H1 (cell line): ENCODE measurements around the gene PFN4. TPM values are rescaled to one million over a fixed set of nuclear protein-coding genes. Genes with fewer than 3 reads are reported as not detected.

Source experiments
- CTCF ChIA-PET: fragments of 300-600 bp; sonication (Branson Sonifier 250); formaldehyde crosslinking; loops from one replicate; lab custom pipeline; 2021; ENCODE audit not compliant: partially characterized antibody; lab: Charles Lee
- POLR2A ChIA-PET: fragments of 300-600 bp; sonication (Branson Sonifier 250); formaldehyde crosslinking; loops from one replicate; lab custom pipeline; 2021; ENCODE audit warnings: inconsistent platforms; ENCODE audit not compliant: partially characterized antibody; lab: Charles Lee
- DNase-seq, 2 experiments: peaks; one replicate each; pipeline versions ENCODE4 v3.0.0 to v3.0.0-alpha.2; 2010 to 2022; ENCODE audit warnings: low spot score in 2 of 2, low read depth in 1 of 2, mixed read lengths in 1 of 2
- FAIRE-seq: peaks from 2 replicates; lab custom pipeline; 2011; peaks lifted over from hg19 to GRCh38; lab: Jason Lieb, UNC
- H2AFZ ChIP-seq: 2 replicates; pipeline ENCODE4 v1.8.1; 2012; ENCODE audit warnings: low read length, inconsistent platforms
- H2AK5ac ChIP-seq: 2 replicates; pipeline ENCODE4 v1.6.1; 2013; ENCODE audit warnings: low read depth, low read length
- H2BK120ac ChIP-seq: replicated peaks from 2 replicates; pipeline ENCODE3; 2013; ENCODE audit warnings: low read depth, low read length, inconsistent platforms
- H2BK12ac ChIP-seq: 2 replicates; pipeline ENCODE4 v1.6.1; 2013; ENCODE audit warnings: low read depth, low read length
- H2BK15ac ChIP-seq: 2 replicates; pipeline ENCODE4 v1.6.1; 2013; ENCODE audit warnings: low read length
- H2BK20ac ChIP-seq: 2 replicates; pipeline ENCODE4 v1.6.1; 2013; ENCODE audit warnings: low read length
- H2BK5ac ChIP-seq: 2 replicates; pipeline ENCODE4 v1.6.1; 2013; ENCODE audit warnings: low read depth, low read length
- H3K14ac ChIP-seq: 2 replicates; pipeline ENCODE4 v1.6.1; 2013; ENCODE audit warnings: inconsistent platforms; ENCODE audit not compliant: insufficient read length
- H3K18ac ChIP-seq: 2 replicates; pipeline ENCODE4 v1.6.1; 2013; ENCODE audit warnings: low read length; ENCODE audit errors: extremely low read depth
- H3K23ac ChIP-seq: 2 replicates; pipeline ENCODE4 v1.6.1; 2013; ENCODE audit warnings: inconsistent platforms; ENCODE audit not compliant: insufficient read length
- H3K23me2 ChIP-seq: 2 replicates; pipeline ENCODE4 v1.6.1; 2013; ENCODE audit warnings: low read depth, low read length
- H3K27ac ChIP-seq: 2 replicates; pipeline ENCODE4 v1.6.1; 2011; ENCODE audit warnings: low read depth, low read length, inconsistent platforms
- H3K27me3 ChIP-seq, 4 experiments: replicated peaks in 1 of 4; 1 replicate in 1 of 4; 2 replicates in 3 of 4; pipeline versions ENCODE4 v1.6.1 to v1.8.1; 2011 to 2013; ENCODE audit warnings: low read length in 3 of 4, mild to moderate bottlenecking in 3 of 4, inconsistent platforms in 2 of 4, mixed read lengths in 2 of 4, moderate library complexity in 1 of 4; ENCODE audit not compliant: control insufficient read depth in 3 of 4, insufficient read depth in 3 of 4; ENCODE audit errors: extremely low read depth in 1 of 4
- H3K36me3 ChIP-seq, 4 experiments: 2 replicates each; pipeline versions ENCODE4 v1.6.1 to v1.8.1; 2011 to 2013; ENCODE audit warnings: mild to moderate bottlenecking in 4 of 4, low read length in 3 of 4, moderate library complexity in 2 of 4, control low read depth in 1 of 4, inconsistent platforms in 1 of 4; ENCODE audit not compliant: insufficient read depth in 4 of 4, control insufficient read depth in 2 of 4
- H3K4ac ChIP-seq: replicated peaks from 2 replicates; pipeline ENCODE3; 2013; ENCODE audit warnings: low read length, low read depth, mixed read lengths, inconsistent platforms; ENCODE audit not compliant: insufficient read length
- H3K4me1 ChIP-seq, 4 experiments: replicated peaks in 1 of 4; 1 replicate in 1 of 4; 2 replicates in 3 of 4; pipeline versions ENCODE4 v1.6.1 to v1.8.1; 2011 to 2013; ENCODE audit warnings: low read length in 3 of 4, inconsistent platforms in 2 of 4, mixed read lengths in 1 of 4; ENCODE audit not compliant: insufficient read depth in 4 of 4, control insufficient read depth in 3 of 4
- H3K4me2 ChIP-seq, 2 experiments: 2 replicates each; pipeline versions ENCODE4 v1.6.1 to v1.8.1; 2011 to 2013; ENCODE audit warnings: low read depth in 2 of 2, low read length in 2 of 2, control low read depth in 1 of 2, inconsistent platforms in 1 of 2, mild to moderate bottlenecking in 1 of 2; ENCODE audit not compliant: insufficient read depth in 1 of 2
- H3K4me3 ChIP-seq, 4 experiments: fragments of 200-600, 300-600 bp in 1 of 4; sonication (generic), shearing (Covaris generic), sonication (Bioruptor Twin) in 1 of 4; 2 replicates each; pipeline versions ENCODE4 v1.5.1 to v1.8.1; 2011 to 2016; ENCODE audit warnings: low read length in 4 of 4, low read depth in 3 of 4, control low read depth in 2 of 4, inconsistent platforms in 2 of 4, mild to moderate bottlenecking in 2 of 4, mixed read lengths in 1 of 4, moderate library complexity in 1 of 4; ENCODE audit not compliant: insufficient read depth in 2 of 4; ENCODE audit errors: extremely low read depth in 1 of 4
- H3K56ac ChIP-seq: replicated peaks from 2 replicates; pipeline ENCODE3; 2013; ENCODE audit warnings: low read depth, mild to moderate bottlenecking, mixed read lengths, low read length, inconsistent platforms; ENCODE audit not compliant: insufficient read length
- H3K79me1 ChIP-seq: 2 replicates; pipeline ENCODE4 v1.6.1; 2013; ENCODE audit warnings: low read depth, low read length, control low read depth
- H3K79me2 ChIP-seq, 2 experiments: 2 replicates each; pipeline versions ENCODE4 v1.6.1 to v1.8.1; 2012 to 2013; ENCODE audit warnings: low read length in 2 of 2, mild to moderate bottlenecking in 2 of 2, inconsistent platforms in 1 of 2; ENCODE audit not compliant: insufficient read depth in 2 of 2, control insufficient read depth in 1 of 2
- H3K9ac ChIP-seq, 4 experiments: replicated peaks in 1 of 4; 1 replicate in 1 of 4; 2 replicates in 3 of 4; pipeline versions ENCODE4 v1.6.1 to v1.8.1; 2011 to 2013; ENCODE audit warnings: low read depth in 3 of 4, low read length in 3 of 4, control low read depth in 2 of 4, mild to moderate bottlenecking in 2 of 4, moderate library complexity in 2 of 4, inconsistent platforms in 1 of 4; ENCODE audit errors: extremely low read depth in 1 of 4
- H3K9me3 ChIP-seq, 2 experiments: 2 replicates each; pipeline versions ENCODE4 v1.6.1 to v1.8.1; 2012 to 2013; ENCODE audit warnings: mild to moderate bottlenecking in 2 of 2, moderate library complexity in 2 of 2, control low read depth in 1 of 2, inconsistent platforms in 1 of 2, low read depth in 1 of 2, low read length in 1 of 2, mixed read lengths in 1 of 2; ENCODE audit not compliant: insufficient read depth in 2 of 2
- H4K20me1 ChIP-seq, 2 experiments: replicated peaks in 1 of 2; 2 replicates each; pipeline versions ENCODE3 to v1.8.1; 2011 to 2013; ENCODE audit warnings: inconsistent platforms in 2 of 2, low read length in 2 of 2, mild to moderate bottlenecking in 1 of 2; ENCODE audit not compliant: insufficient read depth in 2 of 2, control insufficient read depth in 1 of 2
- H4K5ac ChIP-seq: 2 replicates; pipeline ENCODE4 v1.6.1; 2013; ENCODE audit warnings: low read length, low read depth, mixed read lengths, inconsistent platforms; ENCODE audit not compliant: insufficient read length
- H4K8ac ChIP-seq: 2 replicates; pipeline ENCODE4 v1.8.0; 2013; ENCODE audit warnings: mild to moderate bottlenecking, moderate library complexity, low read length, inconsistent platforms; ENCODE audit not compliant: insufficient read depth; ENCODE audit errors: extremely low read depth
- H4K91ac ChIP-seq: replicated peaks from 2 replicates; pipeline ENCODE3; 2013; ENCODE audit warnings: low read length, mixed read lengths, inconsistent platforms; ENCODE audit not compliant: insufficient read length
- BACH1 ChIP-seq: IDR thresholded peaks from 2 replicates; pipeline ENCODE4 v1.6.1; 2012; ENCODE audit warnings: low read length, improper control_type of control experiment
- BRCA1 ChIP-seq: IDR thresholded peaks from 2 replicates; pipeline ENCODE4 v1.6.1; 2012; ENCODE audit warnings: low read depth, low read length, improper control_type of control experiment
- CHD2 ChIP-seq: IDR thresholded peaks from 2 replicates; pipeline ENCODE4 v1.6.1; 2012; ENCODE audit warnings: low read length, improper control_type of control experiment
- CREB1 ChIP-seq: IDR thresholded peaks from 2 replicates; pipeline ENCODE4 v1.6.1; 2012; ENCODE audit warnings: inconsistent platforms
- EGR1 ChIP-seq: IDR thresholded peaks from 2 replicates; pipeline ENCODE4 v1.6.1; 2011; ENCODE audit warnings: low read depth, low read length, borderline replicate concordance
- EP300 ChIP-seq, 2 experiments: IDR thresholded peaks; 1 replicate in 1 of 2; 2 replicates in 1 of 2; pipeline ENCODE4 v1.6.1; 2011 to 2012; ENCODE audit warnings: low read depth in 2 of 2, low read length in 2 of 2, mild to moderate bottlenecking in 2 of 2, borderline replicate concordance in 1 of 2, inconsistent platforms in 1 of 2, moderate library complexity in 1 of 2
- HDAC2 ChIP-seq, 2 experiments: fragments of 300-600 bp in 1 of 2; sonication (generic) in 1 of 2; IDR thresholded peaks; 2 replicates each; pipeline ENCODE4 v1.6.1; 2011 to 2012; ENCODE audit warnings: low read depth in 2 of 2, low read length in 2 of 2, mild to moderate bottlenecking in 2 of 2, moderate library complexity in 2 of 2, borderline replicate concordance in 1 of 2, inconsistent platforms in 1 of 2
- PHF8 ChIP-seq: fragments of 200-600 bp; sonication (generic); conservative IDR thresholded peaks from 2 replicates; pipeline ENCODE4 v1.7.1; 2012; ENCODE audit warnings: low read depth, mild to moderate bottlenecking, inconsistent platforms, low read length, moderate library complexity
- POU5F1 ChIP-seq: IDR thresholded peaks from 2 replicates; pipeline ENCODE4 v1.6.1; 2011; ENCODE audit warnings: low read depth, mild to moderate bottlenecking, low read length, moderate library complexity
- RAD21 ChIP-seq, 2 experiments: IDR thresholded peaks in 1 of 2; conservative IDR thresholded peaks in 1 of 2; 2 replicates each; pipeline ENCODE4 v1.6.1; 2011; ENCODE audit warnings: low read depth in 2 of 2, low read length in 2 of 2, improper control_type of control experiment in 1 of 2, inconsistent platforms in 1 of 2, mild to moderate bottlenecking in 1 of 2, moderate library complexity in 1 of 2
- SIRT6 ChIP-seq: IDR thresholded peaks from one replicate; pipeline ENCODE4 v1.7.1; 2012; ENCODE audit warnings: low read length, inconsistent platforms
- SIX5 ChIP-seq: IDR thresholded peaks from 2 replicates; pipeline ENCODE4 v1.6.1; 2011; ENCODE audit warnings: mild to moderate bottlenecking, low read depth, low read length
- SUZ12 ChIP-seq: fragments of 200-600 bp; sonication (generic); IDR thresholded peaks from 2 replicates; pipeline ENCODE4 v1.6.1; 2012; ENCODE audit warnings: mild to moderate bottlenecking, inconsistent platforms, low read length, moderate library complexity, mixed read lengths
- TCF12 ChIP-seq: IDR thresholded peaks from 2 replicates; pipeline ENCODE4 v1.6.1; 2011; ENCODE audit warnings: low read depth, mild to moderate bottlenecking, low read length
- WGBS, 2 experiments: shearing (Covaris generic) in 1 of 2; methylation state at CpG; one replicate each; pipeline versions ENCODE4 v1.1.6 to v1.1.7; 2013 to 2015; ENCODE audit warnings: low lambda C conversion rate in 2 of 2, mixed read lengths in 2 of 2, inconsistent platforms in 1 of 2, low coverage in 1 of 2, missing lambda C conversion rate in 1 of 2; ENCODE audit not compliant: insufficient replicate concordance in 2 of 2, insufficient coverage in 1 of 2, insufficient read length in 1 of 2; ENCODE audit errors: extremely low coverage in 1 of 2, missing lambda C conversion rate in 1 of 2; 5-methylcytosine and 5-hydroxymethylcytosine counted together
- polyA plus RNA-seq, 7 experiments: library from polyadenylated mRNA; depleted of rRNA in 3 of 7; stranded (reverse) in 5 of 7; unstranded in 2 of 7; fragments of >200 nt in 5 of 7; fragments of 200-250 nt in 2 of 7; gene quantifications; 1 replicate in 5 of 7; 2 replicates in 1 of 7; 4 replicates in 1 of 7; pipeline versions ENCODE4 v1.2.1 to v1.2.3, GENCODE V29; 2011 to 2013; ENCODE audit warnings: missing spikeins in 2 of 7, mixed read lengths in 2 of 7
- total RNA-seq: library from RNA; stranded (reverse); fragmentation: NEBNext Ultra II Directional; extraction: Animal tissue kit (Norgen Biotek cat#: 25700); gene quantifications from 2 replicates; pipeline ENCODE4 v1.2.1, GENCODE V29; 2021
- TF ChIP-seq, protein P1 (sequence below): IDR thresholded peaks from 2 replicates; pipeline ENCODE4 v1.6.1; 2012; ENCODE audit warnings: inconsistent platforms

PFN4 gene
- total and polyA plus RNA-seq, 2 of the 8 experiments (the other 6 are each of a cell fraction or from before 2014, with no cell fraction given): not detected

DNA sequence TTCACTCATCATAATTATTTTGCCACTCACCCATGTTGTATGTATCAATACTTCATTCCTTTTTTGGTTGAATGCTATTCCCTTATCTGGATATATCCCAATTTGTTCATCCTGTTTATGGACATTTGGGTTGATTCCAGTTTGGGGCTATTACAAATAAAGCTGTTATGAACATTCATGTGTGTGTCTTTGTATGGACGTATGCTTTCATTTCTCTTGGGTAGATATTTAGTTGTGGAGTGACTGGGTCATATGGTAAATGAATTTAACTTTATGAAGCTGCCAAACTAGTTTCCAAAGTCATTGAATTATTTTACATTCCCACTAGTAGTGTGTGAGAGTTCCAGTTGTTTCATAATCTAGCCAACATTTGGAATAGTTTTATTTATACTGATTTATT lies 2.8 kb upstream of the PFN4 start:
- H2BK120ac ChIP-seq: no peak overlapping the region
- H3K23me2 ChIP-seq: peaks cover 3% of the 10 kb centered on the region
- H3K27me3 ChIP-seq: peaks cover 0 to 10% (median 4%) of the 10 kb centered on the region in 4 experiments; a peak in 4 of 7 replicates
- H3K9ac ChIP-seq: no peak overlapping the region
- no peaks in the 10 kb centered on the region for H3K79me2 ChIP-seq
- no peaks in the 10 kb centered on the region for H4K20me1 ChIP-seq
- H3K18ac ChIP-seq: no peak overlapping the region
- no peak overlapping the region for H3K56ac ChIP-seq
- CTCF ChIA-PET: no interaction called here
- H2AFZ ChIP-seq: no peak overlapping the region
- POLR2A ChIA-PET: interaction anchor here (0.9 to 1.2 kb wide), 3 partner anchors 13 to 110 kb away, joined by 3 to 4 read pairs (median 4); partner anchors contain the start of gene SF3B6
- 95% methylated on average over 1 of the region's 1 CpG; no CpG with 5 or more reads in 1 of the 2 experiments for WGBS, 2 experiments
- peaks cover 4 to 7% (median 6%) of the 10 kb centered on the region in 4 experiments; a peak in 6 of 7 replicates for H3K4me1 ChIP-seq
- H2BK5ac ChIP-seq: no peak overlapping the region
- H2BK15ac ChIP-seq: no peak overlapping the region
- H3K36me3 ChIP-seq: no peaks in the 10 kb centered on the region
- DNase-seq (no peak), FAIRE-seq (no peak)
- H4K8ac ChIP-seq: no peak overlapping the region
- no peak overlapping the region for H3K23ac ChIP-seq
- H3K79me1 ChIP-seq: no peaks in the 10 kb centered on the region
- no peak overlapping the region for H3K4me3 ChIP-seq
- no peak overlapping the region for H2BK20ac ChIP-seq
- H2BK12ac ChIP-seq: no peak overlapping the region
- no peak overlapping the region for H3K14ac ChIP-seq
- H3K27ac ChIP-seq: no peak overlapping the region
- no peak overlapping the region for H2AK5ac ChIP-seq
- H3K9me3 ChIP-seq: no peaks in the 10 kb centered on the region
- no peak overlapping the region for H4K5ac ChIP-seq
- H3K4ac ChIP-seq: no peak overlapping the region
- H4K91ac ChIP-seq: no peak overlapping the region
- no peak overlapping the region for H3K4me2 ChIP-seq
- TF ChIP-seq SIRT6 (no peak), TCF12 (no peak), EP300 (IDR thresholded peaks at IDR 0.05; ENCODE audit: borderline replicate concordance in 1 of 2, low read depth in 2 of 2, low read length in 2 of 2) (no peak), BRCA1 (no peak), EGR1 (no peak), BACH1 (no peak), HDAC2 (IDR thresholded peaks at IDR 0.05; ENCODE audit: borderline replicate concordance in 1 of 2, low read depth in 2 of 2, low read length in 2 of 2) (no peak), SUZ12 (no peak), CHD2 (no peak), RAD21 (IDR thresholded peaks at IDR 0.05 in 1 of 2, conservative IDR thresholded peaks at IDR 0.05 in 1 of 2; ENCODE audit: low read depth in 2 of 2, low read length in 2 of 2) (no peak), POU5F1 (no peak), CREB1 (no peak), PHF8 (no peak), SIX5 (no peak)
- TF ChIP-seq, protein P1, sequence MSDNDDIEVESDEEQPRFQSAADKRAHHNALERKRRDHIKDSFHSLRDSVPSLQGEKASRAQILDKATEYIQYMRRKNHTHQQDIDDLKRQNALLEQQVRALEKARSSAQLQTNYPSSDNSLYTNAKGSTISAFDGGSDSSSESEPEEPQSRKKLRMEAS: no peak
